ENCODE data around the gene KDM4C. TPM values are rescaled to one million over a fixed set of nuclear protein-coding genes. Genes with fewer than 3 reads are reported as not detected.
"Not testable (repeated sequence)": the region's sequence is repeated elsewhere in the genome, so short reads cannot be mapped to it uniquely, and the experiment has no call there.

KDM4C gene
- polyA plus RNA-seq, 5 donors, result 9.9 to 18.3 (median 15.6) TPM

- no peak for DNase-seq
Observed at GRCh38 chr9:6973089-6973488, 215.3 kb downstream of the KDM4C start.

GRCh38 chr9:6973762-6974161 lies 216.0 kb downstream of the KDM4C start:
- no peak for DNase-seq

GRCh38 chr9:6975198-6975597 lies 217.4 kb downstream of the KDM4C start:
- no peak for DNase-seq

- DNase-seq, result no peak
Observed at GRCh38 chr9:6977761-6978160, 220.0 kb downstream of the KDM4C start.

GRCh38 chr9:6978591-6978990 lies 220.8 kb downstream of the KDM4C start:
- no peak for DNase-seq

- DNase-seq, result no peak
Observed at GRCh38 chr9:6984941-6985578, 227.3 kb downstream of the KDM4C start.

- no peak for DNase-seq
Observed at GRCh38 chr9:6986141-6986815, 228.5 kb downstream of the KDM4C start.

GRCh38 chr9:6987381-6987780 lies 229.6 kb downstream of the KDM4C start:
- DNase-seq, result no peak

GRCh38 chr9:6991418-6991817 lies 233.6 kb downstream of the KDM4C start:
- peak in 1 of 2 donors; percentile 10 for DNase-seq

- DNase-seq, result no peak
Observed at GRCh38 chr9:6996061-6996854, 238.5 kb downstream of the KDM4C start.

- no peak for DNase-seq
Observed at GRCh38 chr9:6997330-6997729, 239.6 kb downstream of the KDM4C start.

- no peak for DNase-seq
Observed at GRCh38 chr9:6999794-7000193, 242.0 kb downstream of the KDM4C start.

GRCh38 chr9:7001571-7001970 lies 243.8 kb downstream of the KDM4C start:
- no peak for DNase-seq

GRCh38 chr9:7003861-7004260 lies 246.1 kb downstream of the KDM4C start:
- no peak for DNase-seq

GRCh38 chr9:7006417-7006816 lies 248.6 kb downstream of the KDM4C start:
- no peak for DNase-seq

- DNase-seq, result no peak
Observed at GRCh38 chr9:7008411-7008810, 250.6 kb downstream of the KDM4C start.

- DNase-seq, result no peak
Observed at GRCh38 chr9:7009065-7009464, 251.3 kb downstream of the KDM4C start.

GRCh38 chr9:7011395-7012067 lies 253.8 kb downstream of the KDM4C start:
- no peak for DNase-seq

- DNase-seq, result no peak
Observed at GRCh38 chr9:7027996-7028395, 270.2 kb downstream of the KDM4C start.

- no peak for DNase-seq
Observed at GRCh38 chr9:7028591-7028990, 270.8 kb downstream of the KDM4C start.

- DNase-seq, result not testable (repeated sequence)
Observed at GRCh38 chr9:7030943-7031342, 273.2 kb downstream of the KDM4C start.
